GM18858 (cell line): ENCODE measurements around the gene PRLH.

Experiments
- ATAC-seq: cut with Tn5 transposase; IDR thresholded peaks from one replicate; pipeline ENCODE4 v1.9.1; 2021; ENCODE audit not compliant: unreplicated experiment

The PRLH gene

GRCh38 chr2:237563816-237564215 lies 2.6 kb upstream of the PRLH start:
- ATAC-seq: no peak

GRCh38 chr2:237564526-237565131 lies 1.7 kb upstream of the PRLH start:
- ATAC-seq: no peak

- no peak for ATAC-seq
Observed at GRCh38 chr2:237565974-237566373, 400 bp upstream of the PRLH start.

- ATAC-seq: no peak
Observed at GRCh38 chr2:237567276-237568029, 1.1 kb downstream of the PRLH start.

GRCh38 chr2:237568121-237568660 lies 1.8 kb downstream of the PRLH start:
- no peak for ATAC-seq

GRCh38 chr2:237569041-237569440 lies 2.7 kb downstream of the PRLH start:
- ATAC-seq: no peak

GRCh38 chr2:237569896-237570295 lies 3.5 kb downstream of the PRLH start:
- ATAC-seq: no peak

- ATAC-seq: no peak
Observed at GRCh38 chr2:237570776-237571335, 4.5 kb downstream of the PRLH start.

GRCh38 chr2:237571551-237571950 lies 5.2 kb downstream of the PRLH start:
- no peak for ATAC-seq

GRCh38 chr2:237572021-237572741 lies 5.8 kb downstream of the PRLH start:
- peak; percentile 60 for ATAC-seq

GRCh38 chr2:237572742-237573101 lies 6.3 kb downstream of the PRLH start:
- no peak for ATAC-seq

- no peak for ATAC-seq
Observed at GRCh38 chr2:237573721-237574415, 7.5 kb downstream of the PRLH start.

- no peak for ATAC-seq
Observed at GRCh38 chr2:237574467-237574866, 8.1 kb downstream of the PRLH start.

GRCh38 chr2:237574894-237575868 lies 8.8 kb downstream of the PRLH start:
- no peak for ATAC-seq

GRCh38 chr2:237575869-237576862 lies 9.8 kb downstream of the PRLH start:
- no peak for ATAC-seq

- no peak for ATAC-seq
Observed at GRCh38 chr2:237576974-237577373, 10.6 kb downstream of the PRLH start.

- no peak for ATAC-seq
Observed at GRCh38 chr2:237577458-237577857, 11.1 kb downstream of the PRLH start.
